Measurements from ENCODE around the gene BCKDK.
"Not testable (repeated sequence)": the region's sequence is repeated elsewhere in the genome, so short reads cannot be mapped to it uniquely, and the experiment has no call there.

The BCKDK gene

DNA sequence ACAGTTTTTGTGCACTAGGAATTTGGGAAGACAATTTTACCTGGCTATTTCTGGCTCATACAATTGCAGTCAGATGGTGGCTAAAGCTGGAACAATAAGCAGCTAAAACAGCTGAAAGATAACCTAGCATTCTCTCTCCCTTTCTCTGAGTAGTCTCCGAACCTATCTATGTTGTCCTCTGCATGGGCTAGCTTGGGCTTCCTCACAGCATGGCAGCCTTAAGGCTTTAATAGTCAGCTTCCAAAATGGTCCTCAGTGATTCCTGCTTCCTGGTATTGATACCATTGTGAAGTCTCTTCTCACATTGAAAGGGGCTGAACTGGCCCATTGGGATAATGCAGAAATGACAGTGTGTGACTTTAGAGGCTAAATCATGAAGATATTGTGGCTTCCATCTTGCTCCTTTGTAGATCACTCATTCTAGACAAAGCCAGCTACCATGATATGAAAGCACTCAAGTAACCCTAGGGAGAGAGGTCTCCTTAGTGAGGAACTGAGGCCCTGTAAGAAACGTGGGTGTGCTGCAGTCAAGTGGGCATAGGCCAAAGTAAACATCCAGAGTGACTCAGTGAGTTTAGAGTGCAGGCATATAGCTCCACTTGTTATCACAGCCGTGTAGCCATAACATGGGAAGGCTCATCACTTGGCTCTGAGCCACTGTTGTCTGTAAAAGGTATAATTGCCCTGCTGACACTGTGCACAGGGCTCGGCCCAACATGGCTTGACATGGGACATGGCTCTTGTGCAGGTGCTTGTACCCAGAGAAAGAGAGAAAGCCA is 8.1 kb upstream of the BCKDK start:
- DNase-seq (ENCODE audit: low read depth), result no peak

DNA sequence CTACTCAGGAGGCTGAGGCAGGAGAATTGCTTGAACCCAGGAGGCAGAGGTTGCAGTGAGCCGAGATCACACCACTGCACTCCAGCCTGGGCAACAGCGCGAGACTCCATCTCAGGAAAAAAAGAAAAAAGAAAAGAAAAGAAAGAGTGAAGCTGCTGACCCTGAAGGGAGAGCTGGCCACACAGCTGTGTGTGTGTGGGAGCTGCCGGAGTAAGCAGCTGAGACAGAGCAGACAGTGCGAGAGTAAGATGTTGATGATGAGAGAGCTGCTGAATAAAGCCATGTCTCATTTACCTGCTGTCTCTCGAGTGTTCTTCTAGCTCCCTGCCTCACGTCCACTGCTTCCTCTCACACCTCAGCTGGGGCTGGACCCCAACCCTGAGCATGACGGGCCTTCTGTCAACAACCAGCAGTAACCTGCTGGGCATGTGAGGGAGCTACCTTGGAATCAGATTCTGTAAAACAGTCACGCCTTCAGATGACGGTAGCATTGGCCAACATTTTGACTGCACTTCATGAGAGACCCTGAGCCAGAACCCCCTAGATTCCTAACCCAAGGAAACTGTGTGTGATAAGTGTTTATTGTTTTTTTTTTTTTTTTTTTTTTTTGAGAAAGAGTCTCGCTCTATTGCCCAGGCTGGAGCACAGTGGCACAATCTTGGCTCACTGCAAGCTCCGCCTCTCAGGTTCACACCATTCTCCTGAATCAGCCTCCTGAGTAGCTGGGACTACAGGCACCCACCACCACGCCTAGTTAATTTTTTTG is 7.1 kb upstream of the BCKDK start:
- DNase-seq (ENCODE audit: low read depth), result not testable (repeated sequence)

DNA sequence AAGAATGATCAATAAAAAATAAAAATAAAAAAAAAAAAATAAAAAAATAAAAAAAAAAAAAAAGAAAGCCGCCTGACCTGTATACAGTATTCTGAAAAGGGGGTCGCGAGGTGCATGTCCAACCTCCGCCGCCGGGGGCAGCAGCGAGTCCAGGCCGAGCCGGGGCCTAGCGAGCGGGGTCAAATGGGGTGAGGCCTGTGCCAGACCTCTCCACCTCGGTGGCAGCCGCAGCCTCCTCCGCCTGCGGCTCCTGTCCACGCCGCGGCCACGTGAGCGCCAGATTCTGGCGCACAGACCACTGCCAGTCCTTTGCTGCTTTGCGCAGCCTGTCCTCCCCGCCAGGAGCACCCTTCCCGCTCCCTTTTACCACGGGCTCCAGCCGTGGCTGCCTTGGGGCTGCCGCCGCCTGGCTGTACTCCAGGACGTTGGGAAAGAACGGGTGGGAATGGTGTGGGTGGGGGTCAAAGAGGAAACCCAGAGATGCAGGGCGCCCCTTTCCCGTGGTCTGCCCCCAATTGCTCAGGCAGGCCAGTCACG is 2.4 kb upstream of the BCKDK start:
- peak; percentile 36 for DNase-seq (ENCODE audit: low read depth)

DNA sequence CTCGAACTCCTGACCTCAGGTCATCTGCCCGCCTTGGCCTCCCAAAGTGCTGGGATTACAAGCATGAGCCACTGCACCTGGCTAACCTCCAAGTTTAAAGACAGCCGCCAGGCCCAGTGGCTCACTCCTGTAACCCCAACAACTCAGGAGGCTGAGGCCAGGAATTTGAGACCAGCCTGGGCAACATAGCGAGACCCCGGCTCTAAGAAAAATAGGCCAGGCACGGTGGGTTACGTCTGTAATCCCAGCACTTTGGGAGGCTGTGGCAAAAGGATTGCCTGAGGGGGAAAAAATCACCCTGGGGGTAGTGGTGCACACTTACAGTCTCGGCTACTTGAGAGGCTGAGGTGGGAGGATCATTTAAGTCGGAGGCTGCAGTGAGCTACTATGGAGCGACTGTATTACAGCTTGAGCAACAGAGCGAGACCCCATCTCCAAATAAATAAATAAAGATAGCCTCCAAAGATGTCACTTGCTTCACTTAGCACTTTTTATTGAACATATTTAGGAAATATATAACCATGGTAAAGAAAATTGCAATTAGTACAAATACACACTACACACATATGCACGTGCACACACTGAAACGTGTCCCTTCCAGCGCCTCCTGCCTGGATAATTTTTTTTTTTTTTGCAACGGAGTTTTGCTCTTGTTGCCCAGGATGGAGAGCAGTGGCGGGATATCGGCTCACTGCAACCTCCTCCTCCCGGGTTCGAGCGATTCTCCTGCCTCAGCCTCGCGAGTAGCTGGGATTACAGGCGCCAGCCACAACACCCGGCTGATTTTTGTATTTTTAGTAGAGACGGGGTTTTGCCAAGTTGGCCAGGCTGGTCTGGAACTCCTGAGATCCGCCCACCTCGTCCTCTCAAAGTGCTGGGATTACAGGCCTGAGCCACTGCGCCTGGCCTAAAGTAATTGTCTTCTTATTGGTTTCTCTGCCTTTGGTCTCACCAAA is 1.4 kb upstream of the BCKDK start:
- no peak for DNase-seq (ENCODE audit: low read depth)

DNA sequence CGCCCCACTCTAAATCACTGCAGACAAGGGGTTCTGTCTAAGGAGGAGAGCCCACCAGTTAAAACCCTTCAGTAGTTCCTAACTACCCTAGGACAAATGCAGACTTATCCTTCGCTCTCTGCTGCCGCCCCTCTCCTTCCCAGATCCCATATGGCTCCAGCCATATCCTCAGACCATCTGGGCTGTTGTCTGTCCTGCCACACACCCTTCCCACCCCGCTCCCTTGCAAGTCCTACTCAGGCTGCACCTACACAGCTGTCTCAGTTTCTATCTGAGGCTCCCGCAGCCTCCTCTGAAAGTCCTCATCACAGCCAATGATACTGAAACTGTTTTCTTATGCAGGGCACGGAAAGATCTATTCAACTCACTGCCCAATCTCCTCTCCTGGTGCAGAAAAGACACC is 720 bp upstream of the BCKDK start:
- no peak for DNase-seq (ENCODE audit: low read depth)

DNA sequence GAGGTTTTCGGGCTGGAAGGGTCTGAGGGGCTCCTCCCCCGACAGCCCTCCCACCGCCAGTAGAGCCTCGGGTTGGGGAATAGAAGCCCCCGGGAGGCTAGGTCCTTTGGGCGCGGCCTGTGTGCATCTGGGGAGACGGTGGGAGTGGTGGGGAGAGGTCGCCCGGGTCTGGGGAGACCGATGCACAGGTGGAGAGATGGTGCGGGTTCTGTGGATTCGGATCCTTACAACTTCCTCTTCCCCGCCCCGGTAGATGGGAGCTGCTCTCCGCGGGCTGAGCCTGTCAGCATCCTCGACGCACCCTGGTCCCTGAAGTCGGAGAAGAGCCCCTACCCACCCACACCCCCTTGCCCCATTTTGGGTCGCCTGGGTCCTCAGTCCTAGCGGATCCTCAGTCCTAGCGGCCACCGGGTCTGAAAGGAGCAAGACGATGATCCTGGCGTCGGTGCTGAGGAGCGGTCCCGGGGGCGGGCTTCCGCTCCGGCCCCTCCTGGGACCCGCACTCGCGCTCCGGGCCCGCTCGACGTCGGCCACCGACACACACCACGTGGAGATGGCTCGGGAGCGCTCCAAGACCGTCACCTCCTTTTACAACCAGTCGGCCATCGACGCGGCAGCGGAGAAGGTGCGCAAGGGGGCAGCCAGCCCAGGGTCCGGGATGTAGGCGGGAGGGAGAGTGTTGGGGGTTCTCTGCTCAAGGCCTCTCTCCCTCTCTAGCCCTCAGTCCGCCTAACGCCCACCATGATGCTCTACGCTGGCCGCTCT is 790 bp downstream of the BCKDK start:
- DNase-seq (ENCODE audit: low read depth), result no peak

DNA sequence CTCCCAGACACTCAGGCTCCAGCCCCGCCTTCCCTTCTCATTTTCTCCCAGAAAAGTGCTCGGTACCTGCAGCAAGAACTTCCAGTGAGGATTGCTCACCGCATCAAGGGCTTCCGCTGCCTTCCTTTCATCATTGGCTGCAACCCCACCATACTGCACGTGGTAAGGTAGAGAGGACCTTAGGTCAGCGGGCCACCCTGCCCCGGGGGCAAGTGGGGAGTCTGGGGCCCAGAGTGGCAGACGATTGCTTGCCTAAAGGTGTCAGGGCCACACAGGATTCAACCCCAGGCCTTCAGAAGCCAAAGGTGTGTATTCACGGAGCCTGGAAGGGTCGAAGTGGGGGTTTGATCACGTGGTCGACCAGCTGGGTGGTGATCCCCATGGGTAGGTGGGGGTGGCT is 1.4 kb downstream of the BCKDK start:
- no peak for DNase-seq (ENCODE audit: low read depth)

DNA sequence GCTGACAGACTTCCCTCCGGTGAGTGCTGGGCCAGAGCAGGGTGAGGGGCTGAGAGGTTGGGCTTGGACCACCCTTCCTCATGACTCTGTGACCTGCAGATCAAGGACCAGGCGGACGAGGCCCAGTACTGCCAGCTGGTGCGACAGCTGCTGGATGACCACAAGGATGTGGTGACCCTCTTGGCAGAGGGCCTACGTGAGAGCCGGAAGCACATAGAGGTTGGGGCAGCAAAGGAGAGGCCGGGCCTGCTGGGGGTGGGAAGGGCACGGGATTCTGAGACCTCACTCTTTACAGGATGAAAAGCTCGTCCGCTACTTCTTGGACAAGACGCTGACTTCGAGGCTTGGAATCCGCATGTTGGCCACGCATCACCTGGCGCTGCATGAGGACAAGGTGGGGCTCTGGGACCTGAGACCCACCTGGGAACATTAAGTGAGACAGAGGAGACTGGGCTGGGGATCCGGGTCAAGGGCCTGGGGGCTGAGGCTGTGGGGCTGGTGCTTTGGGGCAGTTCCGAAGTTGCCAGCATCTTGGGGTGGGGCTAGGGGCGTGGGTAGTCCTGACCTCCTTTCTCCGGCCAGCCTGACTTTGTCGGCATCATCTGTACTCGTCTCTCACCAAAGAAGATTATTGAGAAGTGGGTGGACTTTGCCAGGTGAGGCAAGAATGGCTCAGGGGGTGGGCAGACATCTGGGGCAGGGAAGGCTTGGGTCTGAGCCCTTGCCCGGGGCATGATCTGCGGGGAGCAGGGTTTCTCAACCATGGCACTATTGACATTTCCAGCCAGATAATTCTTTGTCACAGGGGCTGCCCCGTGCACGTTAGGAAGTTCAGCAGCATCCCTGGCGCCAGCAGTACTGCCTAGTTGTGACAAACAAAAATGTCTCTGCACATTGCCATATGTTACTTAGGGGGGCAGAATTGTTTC is 2.2 kb downstream of the BCKDK start:
- no peak for DNase-seq (ENCODE audit: low read depth)

DNA sequence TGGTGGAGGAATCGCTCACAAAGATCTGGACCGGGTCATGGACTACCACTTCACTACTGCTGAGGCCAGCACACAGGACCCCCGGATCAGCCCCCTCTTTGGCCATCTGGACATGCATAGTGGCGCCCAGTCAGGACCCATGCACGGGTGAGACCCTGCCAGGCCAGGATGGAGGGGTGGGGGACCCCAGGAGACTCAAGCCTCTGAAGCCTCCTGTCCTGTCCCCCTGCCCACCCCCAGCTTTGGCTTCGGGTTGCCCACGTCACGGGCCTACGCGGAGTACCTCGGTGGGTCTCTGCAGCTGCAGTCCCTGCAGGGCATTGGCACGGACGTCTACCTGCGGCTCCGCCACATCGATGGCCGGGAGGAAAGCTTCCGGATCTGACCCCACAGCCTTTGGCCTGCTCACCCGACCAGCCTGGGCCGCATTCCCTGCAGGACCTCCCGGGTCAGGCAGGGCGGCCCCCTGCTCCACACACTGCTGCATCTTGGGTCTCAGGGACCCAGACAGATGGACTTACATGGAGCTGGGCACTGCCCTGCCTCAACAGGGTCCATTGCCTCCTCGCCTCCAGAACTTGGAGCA is 3.8 kb downstream of the BCKDK start:
- DNase-seq (ENCODE audit: low read depth), result no peak

DNA sequence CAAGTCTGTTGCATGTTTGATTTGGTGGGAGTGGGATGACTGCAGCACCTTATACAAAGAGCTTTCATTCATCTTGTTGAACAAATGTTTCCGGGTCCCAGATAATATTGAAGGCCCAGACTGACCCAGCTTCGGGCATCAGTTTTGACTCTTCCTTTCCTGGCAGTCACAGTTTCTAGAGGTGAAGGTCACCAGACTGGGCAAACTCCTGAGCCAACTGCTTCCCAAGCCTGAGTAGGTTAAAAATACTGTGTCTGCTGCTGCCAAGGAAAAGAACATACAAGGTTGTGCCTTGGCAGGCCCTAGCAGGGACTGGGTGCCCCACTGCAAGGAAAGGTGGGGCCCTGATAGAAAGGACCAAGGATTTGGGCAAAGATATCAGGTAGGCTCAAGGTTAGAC is 4.5 kb downstream of the BCKDK start:
- no peak for DNase-seq (ENCODE audit: low read depth)

DNA sequence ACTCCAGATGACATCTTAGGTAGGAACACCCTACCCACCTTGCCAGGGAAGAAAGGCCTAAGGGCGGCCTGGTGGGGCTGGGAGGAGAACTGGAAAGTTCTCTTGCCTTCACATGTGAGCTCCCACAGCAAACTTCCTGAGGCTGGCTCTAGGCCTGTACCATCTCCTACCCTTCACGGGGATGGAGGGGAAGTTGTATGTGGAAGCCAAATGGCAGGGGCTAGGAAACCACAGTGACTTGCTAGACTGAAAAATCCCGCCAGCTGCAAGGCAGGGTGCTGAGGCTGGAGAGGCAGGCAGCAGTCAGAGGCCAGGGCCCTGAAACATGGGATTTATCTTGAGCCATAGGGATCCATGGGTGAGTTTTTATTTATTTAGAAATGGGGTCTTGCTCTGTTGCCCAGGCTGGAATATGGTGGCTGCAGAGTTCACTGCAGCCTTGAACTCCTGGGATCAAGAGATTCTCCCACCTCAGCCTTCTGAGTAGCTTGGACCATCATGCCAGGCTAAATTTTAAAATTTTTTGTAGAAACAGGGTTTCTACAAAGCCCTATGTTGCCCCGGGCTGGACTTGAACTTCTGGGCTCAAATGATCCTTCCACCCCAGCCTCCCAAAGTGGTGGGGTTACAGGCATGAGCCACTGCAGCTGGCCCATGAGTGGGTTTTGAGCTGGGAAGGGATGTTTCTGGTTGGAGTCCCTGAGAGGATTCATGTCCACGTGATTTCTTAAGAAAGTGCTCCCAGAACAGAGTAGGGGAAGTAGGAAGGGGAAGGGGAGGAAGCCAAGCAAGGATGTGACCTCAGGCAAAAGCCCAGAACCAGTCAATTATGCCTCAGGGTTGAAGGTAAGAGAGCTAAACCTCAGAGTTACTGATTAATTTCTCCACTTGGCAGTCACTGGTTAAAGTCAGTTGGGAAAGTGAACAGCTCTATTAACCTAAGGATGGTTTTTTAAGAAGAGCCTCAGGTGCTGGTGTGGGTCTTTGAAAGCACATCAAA is 5.2 kb downstream of the BCKDK start:
- DNase-seq (ENCODE audit: low read depth), result no peak

DNA sequence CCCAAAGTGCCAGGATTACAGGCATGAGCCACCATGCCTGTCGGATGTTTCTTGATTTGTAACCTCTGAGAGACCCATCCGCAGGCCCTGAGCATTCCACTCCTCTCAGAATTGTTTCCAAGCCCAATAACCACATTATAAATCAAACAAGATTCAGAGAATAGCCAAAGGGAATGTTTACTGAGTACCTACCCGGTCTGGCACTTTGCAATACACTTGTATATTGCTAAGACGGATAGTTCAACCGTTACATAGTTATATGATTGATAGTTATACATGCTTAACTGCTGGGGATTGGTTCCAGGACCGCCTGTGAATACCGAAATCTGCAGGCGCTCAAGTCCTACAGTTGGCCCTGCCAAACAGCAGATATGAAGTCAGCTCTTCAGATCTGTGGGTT is 6.3 kb downstream of the BCKDK start:
- DNase-seq (ENCODE audit: low read depth), result no peak

DNA sequence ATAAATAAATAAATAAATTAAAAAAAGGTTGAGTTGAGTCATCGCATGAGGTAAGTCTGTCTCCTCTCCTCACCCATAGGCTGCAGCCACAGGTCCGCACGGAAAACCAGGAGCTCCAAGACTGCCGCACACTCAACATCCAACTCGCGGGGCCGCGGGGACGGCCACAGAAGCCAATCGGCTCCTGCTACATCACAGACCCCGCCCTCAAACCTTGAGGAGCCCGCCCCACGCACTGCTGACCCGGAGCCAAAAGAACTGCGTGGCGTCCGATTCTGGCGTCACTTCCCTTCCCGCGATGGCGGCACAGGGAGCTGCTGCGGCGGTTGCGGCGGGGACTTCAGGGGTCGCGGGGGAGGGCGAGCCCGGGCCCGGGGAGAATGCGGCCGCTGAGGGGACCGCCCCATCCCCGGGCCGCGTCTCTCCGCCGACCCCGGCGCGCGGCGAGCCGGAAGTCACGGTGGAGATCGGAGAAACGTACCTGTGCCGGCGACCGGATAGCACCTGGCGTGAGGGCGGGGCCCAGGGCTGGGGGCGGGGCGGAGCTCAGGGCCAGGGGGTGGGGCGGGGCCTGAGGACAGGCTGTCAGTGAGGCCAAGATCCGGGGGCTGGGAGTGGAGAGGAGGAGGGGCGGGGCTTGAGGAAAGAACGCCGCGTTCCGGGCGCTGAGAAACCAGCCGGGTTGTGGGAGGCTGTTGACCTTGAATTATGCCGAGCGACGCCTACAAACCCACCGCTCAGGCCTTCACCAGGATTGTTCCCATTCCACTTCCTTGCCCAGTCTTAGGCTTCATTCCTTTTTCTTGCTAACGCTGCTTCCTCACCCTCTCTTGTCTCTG is 9.4 kb downstream of the BCKDK start, which contains the start of gene KAT8:
TSS of gene KAT8 (plus strand) at position 281 of the 839 bp plus-strand sequence. CDS start at position 299, 18 bp downstream.
- DNase-seq (ENCODE audit: low read depth), result peak; percentile 95

DNA sequence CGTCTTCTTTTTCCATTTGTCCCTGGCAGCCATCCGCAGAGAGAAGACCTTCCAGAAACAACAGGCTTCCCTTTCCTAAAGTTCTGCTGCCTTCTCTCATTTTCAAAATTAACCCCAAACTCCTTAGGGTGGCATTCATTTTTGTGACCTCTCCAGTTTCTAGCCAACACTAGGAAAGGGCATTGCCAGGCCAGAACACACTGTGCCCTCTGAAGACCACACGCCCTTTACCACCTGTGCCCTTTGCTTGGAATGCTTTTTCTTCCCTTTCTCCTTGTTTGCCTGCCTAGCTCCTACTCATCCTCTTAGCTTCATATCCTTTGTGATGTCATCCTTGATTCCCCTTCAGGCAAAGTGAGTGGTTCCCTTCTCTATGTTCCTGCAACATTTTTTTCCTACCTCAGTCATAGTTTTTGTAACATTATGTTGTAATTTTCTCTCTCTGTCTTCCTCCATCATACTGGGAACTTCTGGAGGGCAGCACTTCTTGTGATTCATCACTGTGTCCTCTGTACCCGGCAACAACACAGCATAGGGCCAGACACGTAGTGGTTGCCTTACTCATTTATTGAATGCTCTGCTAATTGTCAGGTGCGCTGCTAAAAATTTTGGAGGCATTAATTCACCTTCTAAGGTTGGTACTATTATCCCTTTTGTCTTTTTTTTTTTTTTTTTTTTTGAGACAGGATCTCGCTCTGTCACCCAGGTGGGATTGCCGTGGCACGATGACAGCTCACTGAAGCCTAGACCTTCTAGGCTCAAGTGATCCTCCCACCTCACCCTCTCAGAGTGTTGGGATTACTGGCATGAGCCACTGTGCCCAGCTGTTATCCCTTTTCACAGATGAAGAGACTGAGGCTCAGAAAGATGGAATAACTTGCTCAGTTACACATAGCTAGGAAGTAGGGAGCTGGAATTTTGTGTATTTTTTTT is 10.3 kb downstream of the BCKDK start:
- peak; percentile 60 for DNase-seq (ENCODE audit: low read depth)

DNA sequence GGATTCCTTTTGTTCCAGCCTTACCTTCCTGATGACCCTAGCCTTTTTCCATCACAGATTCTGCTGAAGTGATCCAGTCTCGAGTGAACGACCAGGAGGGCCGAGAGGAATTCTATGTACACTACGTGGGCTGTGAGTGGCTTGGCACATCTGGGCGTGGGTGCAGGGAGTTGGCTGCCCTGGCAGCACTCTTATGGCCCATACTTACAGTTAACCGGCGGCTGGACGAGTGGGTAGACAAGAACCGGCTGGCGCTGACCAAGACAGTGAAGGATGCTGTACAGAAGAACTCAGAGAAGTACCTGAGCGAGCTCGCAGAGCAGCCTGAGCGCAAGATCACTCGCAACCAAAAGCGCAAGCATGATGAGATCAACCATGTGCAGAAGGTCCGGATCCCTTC is 11.9 kb downstream of the BCKDK start:
- DNase-seq (ENCODE audit: low read depth), result no peak

DNA sequence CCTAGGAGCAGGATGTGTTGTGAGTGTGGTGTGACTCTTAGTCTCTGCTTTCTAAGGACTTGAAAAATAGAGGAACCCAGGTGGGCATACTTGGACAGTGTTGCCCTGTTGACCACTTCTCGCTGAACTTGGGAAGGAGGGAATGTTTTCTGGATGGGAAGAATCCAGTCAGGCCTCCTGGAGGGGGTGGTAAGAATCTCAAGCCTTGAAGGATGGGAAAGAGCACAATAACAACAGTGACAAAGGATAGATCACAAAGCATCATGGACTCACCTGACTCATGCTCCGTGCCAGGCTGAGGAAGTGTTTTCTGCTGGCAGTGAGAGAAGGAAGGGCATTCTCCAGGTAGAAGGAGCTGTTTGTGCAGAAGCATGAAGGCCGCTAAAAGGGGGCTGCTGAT is 17.7 kb downstream of the BCKDK start:
- DNase-seq (ENCODE audit: low read depth), result no peak
